Type B pancreatic cell (in vitro differentiated cells): ENCODE data around the gene PSMB7. TPM values are rescaled to one million over a fixed set of nuclear protein-coding genes. Genes with fewer than 3 reads are reported as not detected.

Source experiments
- DNase-seq: peaks from one replicate; pipeline ENCODE4 v3.0.0; 2021; ENCODE audit warnings: mixed read lengths; ENCODE audit not compliant: unreplicated experiment; ENCODE audit errors: extremely low spot score
- H3K27ac Mint-ChIP-seq: 2 replicates; pipeline ENCODE4 v1.8.0; 2021; ENCODE audit warnings: mild to moderate bottlenecking, mixed read lengths
- H3K27me3 Mint-ChIP-seq: 2 replicates; pipeline ENCODE4 v1.8.0; 2021; ENCODE audit warnings: mixed read lengths
- H3K36me3 Mint-ChIP-seq: 2 replicates; pipeline ENCODE4 v1.8.0; 2021; ENCODE audit warnings: mixed read lengths
- H3K4me1 Mint-ChIP-seq: one replicate; pipeline ENCODE4 v1.8.0; 2021; ENCODE audit warnings: mixed read lengths; ENCODE audit not compliant: unreplicated experiment
- H3K4me3 Mint-ChIP-seq: 2 replicates; pipeline ENCODE4 v1.8.0; 2021; ENCODE audit warnings: mild to moderate bottlenecking, mixed read lengths
- H3K9me3 Mint-ChIP-seq: 2 replicates; pipeline ENCODE4 v1.8.0; 2021; ENCODE audit warnings: mixed read lengths
- total RNA-seq: library from RNA; stranded (reverse); gene quantifications from 2 replicates; pipeline ENCODE4 v1.2.1, GENCODE V29; 2021; ENCODE audit warnings: low replicate concordance
- TF ChIP-seq, protein P1 (sequence below): fragments of 200-600 bp; sonication (generic); conservative IDR thresholded peaks from 2 replicates; pipeline ENCODE4 v1.5.0; 2021; ENCODE audit warnings: antibody characterized with exemption, mild to moderate bottlenecking

Gene PSMB7
- total RNA-seq, 1 donor from 2014 or later: 168 TPM

DNA sequence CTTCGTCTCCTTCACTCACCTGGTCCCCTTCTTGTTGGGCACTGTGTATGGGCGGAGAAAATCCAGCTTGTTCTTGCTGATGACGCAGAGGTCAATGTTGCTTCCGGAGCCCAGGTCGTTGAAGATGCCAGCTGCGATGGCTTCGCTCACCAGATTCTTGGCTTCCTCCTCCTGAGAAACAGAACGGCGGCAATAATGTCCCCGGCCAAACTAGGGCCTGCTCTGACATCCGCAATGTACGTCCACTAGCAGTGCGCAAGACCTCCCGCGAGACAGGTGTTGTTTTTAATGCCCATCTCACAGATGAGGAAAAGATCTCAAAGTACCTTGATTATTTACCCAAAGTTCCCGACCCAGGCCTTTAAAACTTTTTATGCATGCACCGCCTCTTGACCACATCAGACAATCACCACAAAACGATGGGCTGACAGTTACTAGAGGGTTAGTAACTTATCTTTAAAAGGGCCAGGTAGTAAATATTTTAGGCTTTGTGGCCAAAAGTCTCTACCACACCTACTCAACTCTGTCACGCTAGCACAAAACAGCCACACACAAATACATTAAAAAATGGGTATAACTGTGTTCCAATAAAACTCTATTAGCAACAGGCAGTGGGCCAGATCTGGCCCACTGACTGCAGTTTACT, 58.4 kb downstream of the PSMB7 start:
- Mint-ChIP-seq H3K27me3 (no peaks in the 10 kb centered on the region), H3K4me3 (no peak overlapping the region), H3K27ac (no peak overlapping the region), H3K4me1 (peaks cover 5% of the 10 kb centered on the region), H3K9me3 (no peaks in the 10 kb centered on the region), H3K36me3 (peaks cover 19% of the 10 kb centered on the region)
- TF ChIP-seq, protein P1, sequence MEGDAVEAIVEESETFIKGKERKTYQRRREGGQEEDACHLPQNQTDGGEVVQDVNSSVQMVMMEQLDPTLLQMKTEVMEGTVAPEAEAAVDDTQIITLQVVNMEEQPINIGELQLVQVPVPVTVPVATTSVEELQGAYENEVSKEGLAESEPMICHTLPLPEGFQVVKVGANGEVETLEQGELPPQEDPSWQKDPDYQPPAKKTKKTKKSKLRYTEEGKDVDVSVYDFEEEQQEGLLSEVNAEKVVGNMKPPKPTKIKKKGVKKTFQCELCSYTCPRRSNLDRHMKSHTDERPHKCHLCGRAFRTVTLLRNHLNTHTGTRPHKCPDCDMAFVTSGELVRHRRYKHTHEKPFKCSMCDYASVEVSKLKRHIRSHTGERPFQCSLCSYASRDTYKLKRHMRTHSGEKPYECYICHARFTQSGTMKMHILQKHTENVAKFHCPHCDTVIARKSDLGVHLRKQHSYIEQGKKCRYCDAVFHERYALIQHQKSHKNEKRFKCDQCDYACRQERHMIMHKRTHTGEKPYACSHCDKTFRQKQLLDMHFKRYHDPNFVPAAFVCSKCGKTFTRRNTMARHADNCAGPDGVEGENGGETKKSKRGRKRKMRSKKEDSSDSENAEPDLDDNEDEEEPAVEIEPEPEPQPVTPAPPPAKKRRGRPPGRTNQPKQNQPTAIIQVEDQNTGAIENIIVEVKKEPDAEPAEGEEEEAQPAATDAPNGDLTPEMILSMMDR: no peak
- peak; percentile 45 for DNase-seq

DNA sequence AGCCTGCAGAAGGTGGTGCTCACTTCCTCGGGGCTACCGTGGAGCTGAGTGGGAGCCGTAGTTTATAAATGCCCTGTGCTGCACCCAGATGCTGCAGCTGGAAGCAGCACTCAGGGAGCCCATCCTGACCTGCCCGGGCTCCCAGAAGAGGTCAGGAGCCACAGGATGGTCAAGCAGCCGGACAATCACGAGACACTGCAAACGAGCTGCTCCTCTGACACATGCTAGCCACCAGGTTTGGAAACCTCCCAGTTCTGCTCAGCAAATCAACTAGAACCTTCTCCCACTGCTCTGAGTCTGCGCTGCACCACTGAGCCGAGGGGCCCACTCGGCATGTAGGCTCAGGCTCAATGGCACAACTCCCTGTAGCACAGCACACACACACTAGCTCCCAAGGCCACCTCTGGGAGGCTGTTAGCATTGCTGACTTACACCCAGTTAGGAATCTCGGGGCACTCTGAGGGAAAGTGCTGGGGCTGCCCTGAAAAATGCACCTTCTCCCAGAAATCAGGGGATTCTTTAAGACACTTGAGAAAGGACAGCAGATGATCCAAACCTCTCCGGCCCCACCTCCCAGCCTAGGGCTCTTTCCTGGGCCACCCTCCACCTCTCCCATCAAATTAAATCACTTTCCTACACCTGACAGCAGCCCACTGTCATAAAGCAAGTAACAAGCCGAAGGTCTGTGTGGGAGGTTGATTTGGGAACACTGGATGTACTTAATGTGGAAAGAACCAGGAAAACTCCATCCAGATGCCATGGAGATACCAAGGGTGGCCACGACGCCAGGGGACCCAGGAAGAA, 59.1 kb downstream of the PSMB7 start:
- TF ChIP-seq, protein P1: no peak
- no peak overlapping the region for H3K4me3 Mint-ChIP-seq
- H3K9me3 Mint-ChIP-seq: no peaks in the 10 kb centered on the region
- no peaks in the 10 kb centered on the region for H3K27me3 Mint-ChIP-seq
- H3K4me1 Mint-ChIP-seq: peaks cover 5% of the 10 kb centered on the region
- DNase-seq: peak; percentile 51
- peaks cover 19% of the 10 kb centered on the region for H3K36me3 Mint-ChIP-seq
- no peak overlapping the region for H3K27ac Mint-ChIP-seq

DNA sequence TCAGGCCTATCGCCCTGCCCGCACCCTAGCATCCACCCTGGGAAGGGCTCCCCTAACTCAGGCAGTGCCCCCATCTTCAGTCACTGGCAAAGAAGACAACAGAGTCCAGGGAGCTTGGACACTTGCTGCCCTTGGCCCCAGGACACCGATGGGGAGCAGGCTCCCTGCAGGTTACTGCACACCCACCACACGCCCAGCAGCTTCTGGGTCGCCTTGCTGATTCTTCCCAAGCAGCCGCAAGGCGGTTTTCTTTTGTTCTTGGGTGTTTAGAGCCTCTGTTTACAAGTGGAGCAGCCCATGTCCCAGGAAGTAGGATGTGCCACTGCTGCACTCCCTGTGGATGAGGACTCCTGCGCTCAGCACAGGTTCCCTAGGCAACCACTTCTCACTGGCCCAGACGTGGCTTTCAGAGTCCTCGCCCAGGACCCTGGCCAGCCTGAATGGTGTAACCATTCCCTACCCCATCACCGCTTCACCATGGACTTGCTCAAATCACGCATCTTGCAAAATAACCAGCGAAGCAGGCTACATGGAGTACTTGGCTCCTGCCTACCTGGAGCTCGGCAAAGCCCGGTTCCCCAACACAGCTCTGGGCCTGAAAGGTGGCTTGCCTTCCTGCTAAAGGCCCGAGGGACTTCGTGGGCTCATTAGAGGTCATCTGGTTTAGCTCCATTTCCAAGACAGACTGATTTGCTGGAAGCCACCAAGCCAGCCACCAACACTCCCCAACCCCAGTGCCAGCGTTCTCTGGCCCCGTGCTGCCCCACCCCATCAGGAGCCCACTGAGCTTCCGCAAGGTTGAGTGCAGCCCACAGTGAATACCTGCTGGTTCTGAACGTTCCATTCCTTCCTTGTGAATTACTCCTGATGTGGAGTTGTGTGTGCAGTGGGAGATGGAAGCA, 60.0 kb downstream of the PSMB7 start:
- Mint-ChIP-seq H3K36me3 (peaks cover 19% of the 10 kb centered on the region), H3K27me3 (no peaks in the 10 kb centered on the region), H3K9me3 (no peaks in the 10 kb centered on the region), H3K4me1 (peaks cover 5% of the 10 kb centered on the region), H3K4me3 (no peak overlapping the region), H3K27ac (no peak overlapping the region)
- peak; percentile 37 for DNase-seq
- TF ChIP-seq, protein P1: no peak

DNA sequence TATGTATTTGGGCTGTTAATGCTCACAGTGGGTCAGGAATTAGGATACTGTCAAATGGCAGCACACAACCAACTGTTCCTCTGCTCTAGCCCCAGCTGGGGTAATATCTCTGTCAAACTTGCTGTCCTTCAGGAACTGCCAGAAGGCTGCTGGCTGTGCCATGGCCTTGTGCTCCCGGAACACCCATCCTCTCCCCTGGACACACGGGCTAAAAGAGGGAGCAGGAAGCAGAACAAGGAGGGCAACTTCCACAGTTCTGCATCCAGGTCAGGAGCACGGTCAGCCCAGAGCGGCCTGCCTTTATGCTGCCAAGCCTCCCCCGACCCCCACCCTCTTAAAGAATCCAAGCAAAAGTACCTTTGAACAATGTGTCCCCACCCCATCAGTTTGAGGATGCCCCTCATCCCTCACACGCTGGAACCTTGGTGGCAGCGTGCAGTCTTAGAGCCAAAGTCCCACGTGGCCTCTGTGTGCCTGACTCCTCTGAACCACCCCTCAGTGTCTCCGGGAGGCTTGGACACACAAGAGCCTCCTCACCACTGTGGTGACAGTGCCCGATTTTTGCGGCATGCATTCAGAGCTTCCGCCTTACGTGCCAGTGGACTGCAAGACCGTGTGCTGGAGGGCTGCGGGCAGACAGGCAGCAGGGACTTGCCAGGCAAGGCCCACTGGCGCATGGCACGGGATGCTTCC, 60.8 kb downstream of the PSMB7 start:
- H3K4me3 Mint-ChIP-seq: no peak overlapping the region
- peak overlapping the region; percentile 36 for H3K27ac Mint-ChIP-seq
- no peaks in the 10 kb centered on the region for H3K9me3 Mint-ChIP-seq
- TF ChIP-seq, protein P1: no peak
- no peaks in the 10 kb centered on the region for H3K27me3 Mint-ChIP-seq
- H3K4me1 Mint-ChIP-seq: peaks cover 5% of the 10 kb centered on the region
- H3K36me3 Mint-ChIP-seq: peaks cover 19% of the 10 kb centered on the region
- no peak for DNase-seq

DNA sequence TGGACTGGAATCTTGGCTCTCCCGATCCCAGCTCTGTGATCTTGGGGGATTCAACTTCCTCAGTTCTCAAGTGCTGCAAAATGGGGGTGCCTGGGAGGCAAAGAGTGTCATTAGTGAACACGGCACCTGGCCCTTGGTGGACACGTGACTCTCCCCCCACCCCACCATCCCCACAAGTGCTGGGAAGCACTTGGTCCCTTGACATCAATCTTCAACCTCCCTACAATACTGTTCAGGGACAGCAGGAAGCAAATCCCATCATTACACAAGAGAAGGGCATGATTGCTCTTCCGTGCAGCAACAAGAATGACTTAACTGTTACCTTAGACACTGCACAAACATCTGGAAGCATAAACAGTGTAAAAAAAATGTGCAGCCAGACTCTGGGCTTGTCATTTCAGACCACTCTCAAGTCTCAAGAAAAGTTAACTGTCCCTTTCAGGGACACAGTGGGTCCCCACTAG, 61.4 kb downstream of the PSMB7 start:
- Mint-ChIP-seq H3K4me3 (no peak overlapping the region), H3K27ac (no peak overlapping the region), H3K36me3 (peaks cover 19% of the 10 kb centered on the region), H3K27me3 (no peaks in the 10 kb centered on the region), H3K9me3 (no peaks in the 10 kb centered on the region), H3K4me1 (peaks cover 5% of the 10 kb centered on the region)
- TF ChIP-seq, protein P1: no peak
- DNase-seq: no peak
